ENCODE data around the gene FAM110A. TPM values are rescaled to one million over a fixed set of nuclear protein-coding genes. Genes with fewer than 3 reads are reported as not detected.
A peak's percentile ranks its signal among the peaks of the same experiment; 100 is the strongest.

FAM110A gene
- total RNA-seq, 4 donors from 2014 or later = 2.8 to 6.9 (median 4.7) TPM

DNA sequence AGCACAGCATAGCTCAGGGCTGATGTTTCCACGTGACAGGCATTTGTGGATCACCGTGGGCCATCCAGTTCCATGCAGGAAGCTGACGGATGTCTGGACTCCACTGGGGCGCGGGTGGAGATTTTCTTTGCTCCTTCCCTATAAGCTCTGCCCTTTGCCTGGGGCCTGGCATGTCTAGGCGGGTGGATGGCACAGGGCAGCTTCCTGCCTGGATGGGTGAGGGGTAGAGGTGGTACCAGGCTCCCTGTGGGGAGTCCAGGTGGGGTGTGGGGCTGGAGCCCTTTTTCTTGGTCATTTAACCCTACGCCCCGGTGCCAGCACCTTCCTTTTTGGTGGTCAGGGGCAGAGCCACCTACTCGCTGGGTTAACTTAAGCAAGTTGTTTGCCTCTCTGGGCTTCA lies 10.4 kb downstream of the FAM110A start:
- Histone ChIP-seq H3K9me3 (no peaks in the 10 kb centered on the region), H3K4me1 (peaks cover 0 to 43% (median 15%) of the 10 kb centered on the region in 4 donors), H3K36me3 (no peaks in the 10 kb centered on the region), H3K27ac (peak overlapping the region in 1 of 4 donors; percentile 23), H3K27me3 (peaks cover 0 to 47% of the 10 kb centered on the region in 2 donors), H3K4me3 (no peak overlapping the region)
- DNase-seq (ENCODE audit: low spot score in 2 of 2) = no peak
- 77 to 88% methylated on average over 9 of the region's 9 CpGs for WGBS, 2 donors
- no peak for TF ChIP-seq EP300 (IDR thresholded peaks at IDR 0.05)
- TF ChIP-seq, protein P1, sequence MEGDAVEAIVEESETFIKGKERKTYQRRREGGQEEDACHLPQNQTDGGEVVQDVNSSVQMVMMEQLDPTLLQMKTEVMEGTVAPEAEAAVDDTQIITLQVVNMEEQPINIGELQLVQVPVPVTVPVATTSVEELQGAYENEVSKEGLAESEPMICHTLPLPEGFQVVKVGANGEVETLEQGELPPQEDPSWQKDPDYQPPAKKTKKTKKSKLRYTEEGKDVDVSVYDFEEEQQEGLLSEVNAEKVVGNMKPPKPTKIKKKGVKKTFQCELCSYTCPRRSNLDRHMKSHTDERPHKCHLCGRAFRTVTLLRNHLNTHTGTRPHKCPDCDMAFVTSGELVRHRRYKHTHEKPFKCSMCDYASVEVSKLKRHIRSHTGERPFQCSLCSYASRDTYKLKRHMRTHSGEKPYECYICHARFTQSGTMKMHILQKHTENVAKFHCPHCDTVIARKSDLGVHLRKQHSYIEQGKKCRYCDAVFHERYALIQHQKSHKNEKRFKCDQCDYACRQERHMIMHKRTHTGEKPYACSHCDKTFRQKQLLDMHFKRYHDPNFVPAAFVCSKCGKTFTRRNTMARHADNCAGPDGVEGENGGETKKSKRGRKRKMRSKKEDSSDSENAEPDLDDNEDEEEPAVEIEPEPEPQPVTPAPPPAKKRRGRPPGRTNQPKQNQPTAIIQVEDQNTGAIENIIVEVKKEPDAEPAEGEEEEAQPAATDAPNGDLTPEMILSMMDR (IDR thresholded peaks at IDR 0.05) = no peak

DNA sequence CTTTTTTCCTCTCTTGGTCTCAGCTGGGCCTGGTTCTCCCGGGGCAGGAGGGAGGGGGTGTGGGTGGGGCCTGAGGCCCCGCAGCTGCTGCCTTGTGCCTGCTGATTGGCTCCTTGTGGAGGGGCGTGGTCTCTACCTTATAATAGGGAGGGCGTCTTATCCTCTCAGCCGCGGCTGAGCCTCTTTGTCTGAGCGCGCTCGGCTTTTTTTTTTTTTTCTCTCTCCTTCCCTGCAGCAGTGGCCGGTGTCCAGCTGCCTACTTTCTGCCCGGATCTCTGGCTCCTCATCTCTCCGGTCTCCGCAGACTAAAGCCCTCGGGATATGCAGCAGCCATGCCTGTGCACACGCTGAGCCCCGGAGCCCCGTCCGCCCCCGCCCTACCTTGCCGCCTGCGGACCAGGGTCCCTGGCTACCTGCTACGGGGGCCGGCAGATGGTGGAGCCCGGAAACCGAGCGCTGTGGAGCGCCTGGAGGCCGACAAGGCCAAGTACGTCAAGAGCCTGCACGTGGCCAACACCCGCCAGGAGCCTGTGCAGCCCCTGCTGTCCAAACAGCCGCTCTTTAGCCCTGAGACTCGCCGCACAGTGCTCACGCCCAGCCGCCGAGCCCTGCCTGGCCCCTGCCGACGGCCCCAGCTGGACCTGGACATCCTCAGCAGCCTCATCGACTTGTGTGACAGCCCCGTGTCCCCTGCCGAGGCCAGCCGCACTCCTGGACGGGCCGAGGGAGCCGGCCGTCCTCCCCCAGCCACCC lies 11.1 kb downstream of the FAM110A start:
- peak; percentile 63 to 83 for DNase-seq (ENCODE audit: low spot score in 2 of 2)
- Histone ChIP-seq H3K27ac (no peak overlapping the region), H3K27me3 (peaks cover 0 to 47% of the 10 kb centered on the region in 2 donors)

GRCh38 chr20:845226-845868 lies 11.8 kb downstream of the FAM110A start:
- peaks cover 0 to 43% of the 10 kb centered on the region in 2 donors for H3K27me3 ChIP-seq
- H3K4me3 ChIP-seq = peak overlapping the region in 2 of 4 donors; percentile 38 to 44
- H3K4me1 ChIP-seq = peaks cover 0 to 43% (median 15%) of the 10 kb centered on the region in 4 donors
- no peaks in the 10 kb centered on the region for H3K9me3 ChIP-seq
- DNase-seq (ENCODE audit: low spot score in 2 of 2) = no peak
- WGBS, 2 donors = 62 to 67% methylated on average over 40 to 49 of the region's 50 CpGs
- TF ChIP-seq, protein P1 (IDR thresholded peaks at IDR 0.05) = no peak
- TF ChIP-seq POLR2A (IDR thresholded peaks at IDR 0.05) (no peak), EP300 (IDR thresholded peaks at IDR 0.05) (no peak)
- no peak overlapping the region for H3K27ac ChIP-seq
- H3K36me3 ChIP-seq = no peaks in the 10 kb centered on the region

More for the DNA sequence above, 11.1 kb downstream of the FAM110A start:
- H3K9me3 ChIP-seq = no peaks in the 10 kb centered on the region
- 8 to 13% methylated on average over 28 to 36 of the region's 47 CpGs for WGBS, 2 donors
- TF ChIP-seq POLR2A (IDR thresholded peaks at IDR 0.05) = no peak
- TF ChIP-seq, protein P1 (IDR thresholded peaks at IDR 0.05) = no peak
- H3K4me1 ChIP-seq = peaks cover 0 to 43% (median 15%) of the 10 kb centered on the region in 4 donors
- H3K4me3 ChIP-seq = peak overlapping the region in 3 of 4 donors; percentile 8 to 44 (median 38)
- H3K36me3 ChIP-seq = no peaks in the 10 kb centered on the region

GRCh38 chr20:845941-846893 lies 12.7 kb downstream of the FAM110A start:
- DNase-seq (ENCODE audit: low spot score in 2 of 2) = no peak
- Histone ChIP-seq H3K4me3 (no peak overlapping the region), H3K4me1 (peaks cover 0 to 38% (median 13%) of the 10 kb centered on the region in 4 donors), H3K27me3 (peaks cover 0 to 34% of the 10 kb centered on the region in 2 donors), H3K9me3 (no peaks in the 10 kb centered on the region), H3K27ac (no peak overlapping the region), H3K36me3 (no peaks in the 10 kb centered on the region)
- TF ChIP-seq POLR2A (IDR thresholded peaks at IDR 0.05) = no peak
- TF ChIP-seq EP300 (IDR thresholded peaks at IDR 0.05) = no peak
- TF ChIP-seq, protein P1 (IDR thresholded peaks at IDR 0.05) = no peak
- WGBS, 2 donors = 66 to 69% methylated on average over 11 of the region's 11 CpGs
